ENCODE measurements around the gene STIL. TPM values are rescaled to one million over a fixed set of nuclear protein-coding genes. Genes with fewer than 3 reads are reported as not detected.
"Not testable (repeated sequence)": the region's sequence is repeated elsewhere in the genome, so short reads cannot be mapped to it uniquely, and the experiment has no call there.

STIL gene
- total RNA-seq, 1 donor from 2014 or later = 25.8 TPM

GRCh38 chr1:47207803-47208373 lies 106.1 kb downstream of the STIL start:
- Mint-ChIP-seq H3K4me1 (ENCODE audit: low read depth) (no peaks in the 10 kb centered on the region), H3K27me3 (ENCODE audit: insufficient read depth) (peaks cover 23% of the 10 kb centered on the region), H3K36me3 (ENCODE audit: low read depth) (no peaks in the 10 kb centered on the region), H3K27ac (no peak overlapping the region), H3K9me3 (no peaks in the 10 kb centered on the region), H3K4me3 (no peak overlapping the region)
- intact Hi-C loops (cut with micrococcal nuclease) = no loop called here
- DNase-seq (ENCODE audit: low spot score) = no peak

- H3K4me3 Mint-ChIP-seq = no peak overlapping the region
- H3K36me3 Mint-ChIP-seq (ENCODE audit: low read depth) = no peaks in the 10 kb centered on the region
- H3K9me3 Mint-ChIP-seq = no peaks in the 10 kb centered on the region
- intact Hi-C loops (cut with micrococcal nuclease) = no loop called here
- no peak for DNase-seq (ENCODE audit: low spot score)
- peaks cover 26% of the 10 kb centered on the region for H3K27me3 Mint-ChIP-seq (ENCODE audit: insufficient read depth)
- H3K27ac Mint-ChIP-seq = no peak overlapping the region
- no peaks in the 10 kb centered on the region for H3K4me1 Mint-ChIP-seq (ENCODE audit: low read depth)
These were observed 108.0 kb downstream of the STIL start for GRCh38 chr1:47205918-47206317.

GRCh38 chr1:47203504-47203903 lies 110.4 kb downstream of the STIL start:
- H3K4me1 Mint-ChIP-seq (ENCODE audit: low read depth); H3K9me3 Mint-ChIP-seq; intact Hi-C loops (cut with micrococcal nuclease); DNase-seq (ENCODE audit: low spot score); H3K36me3 Mint-ChIP-seq (ENCODE audit: low read depth); H3K4me3 Mint-ChIP-seq; H3K27ac Mint-ChIP-seq: not testable (repeated sequence)
- peaks cover 26% of the 10 kb centered on the region for H3K27me3 Mint-ChIP-seq (ENCODE audit: insufficient read depth)

GRCh38 chr1:47201179-47201578 lies 112.8 kb downstream of the STIL start:
- Mint-ChIP-seq H3K36me3 (ENCODE audit: low read depth) (no peaks in the 10 kb centered on the region), H3K4me1 (ENCODE audit: low read depth) (no peaks in the 10 kb centered on the region), H3K27me3 (ENCODE audit: insufficient read depth) (peaks cover 22% of the 10 kb centered on the region), H3K4me3 (no peak overlapping the region), H3K9me3 (no peaks in the 10 kb centered on the region), H3K27ac (no peak overlapping the region)
- intact Hi-C loops (cut with micrococcal nuclease) = no loop called here
- no peak for DNase-seq (ENCODE audit: low spot score)

Other genes with a start within 250 kb of the STIL start
- not detected in 2 replicates for gene CYP4Z1, start 246.9 kb downstream of the STIL start, total RNA-seq
- not detected in 2 replicates for gene CYP4A22, start 176.7 kb downstream of the STIL start, total RNA-seq
- not detected in 2 replicates for gene PDZK1IP1, start 124.1 kb downstream of the STIL start, total RNA-seq
- gene TAL1, start 81.9 kb downstream of the STIL start, total RNA-seq = not detected in 2 replicates
- gene CMPK1, start 19.6 kb upstream of the STIL start, total RNA-seq = 98.2 and 100.0 TPM in 2 replicates
- gene FOXE3, start 102.1 kb upstream of the STIL start, total RNA-seq = not detected in 2 replicates
- 0.17 and 0.21 TPM in 2 replicates for gene FOXD2, start 123.9 kb upstream of the STIL start, total RNA-seq